Measurements from ENCODE around the gene INSR. TPM values are rescaled to one million over a fixed set of nuclear protein-coding genes. Genes with fewer than 3 reads are reported as not detected.

INSR gene
- total RNA-seq, 1 donor from 2014 or later: 69.2 TPM

DNA sequence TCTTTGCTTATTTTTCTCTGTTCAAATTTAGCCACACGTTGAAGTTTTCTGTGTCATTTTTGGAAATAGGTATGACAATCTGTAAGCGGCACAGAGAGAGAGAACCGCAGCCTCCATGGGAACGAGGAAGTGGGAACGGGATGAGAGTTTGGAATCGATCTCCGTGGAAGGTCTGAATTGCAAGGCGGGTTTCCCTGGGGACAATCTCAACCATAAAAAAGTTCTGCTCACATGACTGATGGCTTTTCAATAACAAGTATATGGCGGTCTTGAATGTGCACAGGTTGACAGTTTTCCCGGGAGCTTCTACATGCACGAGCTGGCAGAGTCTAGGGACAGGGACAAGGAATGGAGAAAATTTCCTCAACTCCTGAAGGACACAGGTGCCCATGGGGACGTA, 90.9 kb downstream of the INSR start:
- TF ChIP-seq, protein P1, sequence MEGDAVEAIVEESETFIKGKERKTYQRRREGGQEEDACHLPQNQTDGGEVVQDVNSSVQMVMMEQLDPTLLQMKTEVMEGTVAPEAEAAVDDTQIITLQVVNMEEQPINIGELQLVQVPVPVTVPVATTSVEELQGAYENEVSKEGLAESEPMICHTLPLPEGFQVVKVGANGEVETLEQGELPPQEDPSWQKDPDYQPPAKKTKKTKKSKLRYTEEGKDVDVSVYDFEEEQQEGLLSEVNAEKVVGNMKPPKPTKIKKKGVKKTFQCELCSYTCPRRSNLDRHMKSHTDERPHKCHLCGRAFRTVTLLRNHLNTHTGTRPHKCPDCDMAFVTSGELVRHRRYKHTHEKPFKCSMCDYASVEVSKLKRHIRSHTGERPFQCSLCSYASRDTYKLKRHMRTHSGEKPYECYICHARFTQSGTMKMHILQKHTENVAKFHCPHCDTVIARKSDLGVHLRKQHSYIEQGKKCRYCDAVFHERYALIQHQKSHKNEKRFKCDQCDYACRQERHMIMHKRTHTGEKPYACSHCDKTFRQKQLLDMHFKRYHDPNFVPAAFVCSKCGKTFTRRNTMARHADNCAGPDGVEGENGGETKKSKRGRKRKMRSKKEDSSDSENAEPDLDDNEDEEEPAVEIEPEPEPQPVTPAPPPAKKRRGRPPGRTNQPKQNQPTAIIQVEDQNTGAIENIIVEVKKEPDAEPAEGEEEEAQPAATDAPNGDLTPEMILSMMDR (IDR thresholded peaks at IDR 0.05; ENCODE audit: unreplicated experiment): no peak
- Mint-ChIP-seq H3K27ac (peak overlapping the region; percentile 76), H3K4me3 (ENCODE audit: low read depth) (peak overlapping the region; percentile 14), H3K27me3 (no peaks in the 10 kb centered on the region), H3K36me3 (ENCODE audit: insufficient read depth) (peaks cover 1% of the 10 kb centered on the region), H3K9me3 (ENCODE audit: low read depth) (peaks cover 3% of the 10 kb centered on the region), H3K4me1 (ENCODE audit: low read depth) (peaks cover 32% of the 10 kb centered on the region)
- no peak for DNase-seq (ENCODE audit: low spot score, unreplicated experiment)

DNA sequence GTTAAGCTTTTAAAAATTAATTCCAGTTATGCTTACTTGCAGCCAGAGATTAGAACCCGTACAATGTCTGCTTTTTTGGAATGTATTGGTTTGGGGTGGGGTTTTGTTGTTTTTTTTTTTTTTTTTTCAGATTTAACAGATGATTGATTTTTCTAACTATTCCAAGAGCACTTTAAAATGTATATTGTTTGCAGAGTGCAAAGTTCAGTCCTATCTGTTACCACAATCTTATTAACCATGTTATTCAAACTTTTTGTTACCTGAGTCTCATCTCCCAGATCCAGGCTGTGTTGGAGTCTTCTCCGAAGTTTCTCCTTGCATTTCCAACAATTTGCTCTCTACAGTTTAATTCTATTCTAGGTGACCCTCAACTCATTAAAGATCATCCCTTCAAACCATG, 91.3 kb downstream of the INSR start:
- peaks cover 1% of the 10 kb centered on the region for H3K36me3 Mint-ChIP-seq (ENCODE audit: insufficient read depth)
- peak overlapping the region; percentile 28 for H3K4me3 Mint-ChIP-seq (ENCODE audit: low read depth)
- no peaks in the 10 kb centered on the region for H3K27me3 Mint-ChIP-seq
- TF ChIP-seq, protein P1 (IDR thresholded peaks at IDR 0.05; ENCODE audit: unreplicated experiment): no peak
- peak overlapping the region; percentile 76 for H3K27ac Mint-ChIP-seq
- DNase-seq (ENCODE audit: low spot score, unreplicated experiment): no peak
- H3K9me3 Mint-ChIP-seq (ENCODE audit: low read depth): peaks cover 3% of the 10 kb centered on the region
- peaks cover 31% of the 10 kb centered on the region for H3K4me1 Mint-ChIP-seq (ENCODE audit: low read depth)

DNA sequence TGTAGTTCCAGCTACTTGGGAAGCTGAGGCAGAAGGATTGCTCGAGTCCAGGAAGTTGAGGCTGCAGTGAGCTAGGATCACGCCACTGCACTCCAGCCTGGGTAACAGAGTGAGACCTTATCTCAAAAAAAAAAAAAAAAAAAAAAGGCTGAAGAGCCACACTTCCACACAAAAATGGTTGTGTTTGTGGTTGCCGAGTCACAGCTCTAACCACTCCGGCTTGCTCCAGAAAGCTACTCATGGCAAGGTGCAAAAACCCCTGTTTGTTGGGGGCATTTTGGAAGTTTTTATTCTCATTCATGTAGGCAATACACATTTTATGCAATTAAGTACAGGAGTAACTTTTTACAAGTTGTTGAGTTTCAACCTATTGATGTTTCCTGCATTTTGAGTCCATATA, 93.5 kb downstream of the INSR start:
- DNase-seq (ENCODE audit: low spot score, unreplicated experiment): no peak
- no peak overlapping the region for H3K4me3 Mint-ChIP-seq (ENCODE audit: low read depth)
- no peaks in the 10 kb centered on the region for H3K27me3 Mint-ChIP-seq
- H3K9me3 Mint-ChIP-seq (ENCODE audit: low read depth): peaks cover 3% of the 10 kb centered on the region
- peaks cover 31% of the 10 kb centered on the region for H3K4me1 Mint-ChIP-seq (ENCODE audit: low read depth)
- peaks cover 1% of the 10 kb centered on the region for H3K36me3 Mint-ChIP-seq (ENCODE audit: insufficient read depth)
- TF ChIP-seq, protein P1 (IDR thresholded peaks at IDR 0.05; ENCODE audit: unreplicated experiment): no peak
- no peak overlapping the region for H3K27ac Mint-ChIP-seq

DNA sequence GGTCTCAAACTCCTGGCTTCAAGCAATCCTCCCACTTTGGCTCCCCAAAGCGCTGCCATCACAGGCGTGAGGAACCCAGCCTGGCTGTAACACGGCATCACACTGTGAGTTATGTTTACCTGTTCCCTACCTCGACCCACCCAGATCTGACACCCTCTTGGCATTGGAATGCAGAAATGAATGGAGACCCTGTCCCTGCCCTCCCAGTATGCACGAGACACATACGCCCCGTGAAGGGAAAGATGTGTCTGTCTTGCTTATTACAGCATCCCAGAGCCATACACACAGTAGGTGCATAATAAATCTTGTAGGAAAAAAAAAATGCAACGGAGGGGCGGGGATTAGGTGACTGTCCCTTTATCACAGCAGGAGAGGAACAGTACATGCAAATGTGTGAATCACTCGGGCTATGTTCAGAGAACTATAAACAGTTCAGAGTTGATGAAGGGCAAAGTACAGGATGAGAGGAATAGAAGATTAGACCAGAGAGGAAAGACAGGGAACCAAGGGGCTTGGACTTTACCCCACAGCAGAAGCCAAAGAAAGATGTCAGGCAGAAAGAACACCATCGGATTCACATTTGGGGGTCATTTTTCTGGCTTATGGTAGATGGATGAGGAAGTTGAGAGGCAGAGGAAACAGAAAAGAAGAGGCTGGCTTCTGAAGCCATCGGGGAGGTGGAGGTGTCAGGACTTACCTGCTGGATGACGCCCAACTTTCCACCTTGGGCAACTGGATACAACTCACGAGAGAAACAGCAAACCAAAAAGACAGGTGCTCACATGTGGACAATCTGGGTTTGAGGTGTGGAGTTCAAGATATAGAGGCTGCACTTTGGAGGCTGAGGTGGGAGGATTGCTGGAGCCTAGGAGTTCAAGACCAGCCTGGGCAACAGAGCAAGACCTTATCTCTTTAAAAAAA, 94.3 kb downstream of the INSR start:
- peak overlapping the region; percentile 1 for H3K4me3 Mint-ChIP-seq (ENCODE audit: low read depth)
- H3K27ac Mint-ChIP-seq: peak overlapping the region; percentile 51
- TF ChIP-seq, protein P1 (IDR thresholded peaks at IDR 0.05; ENCODE audit: unreplicated experiment): no peak
- peaks cover 31% of the 10 kb centered on the region for H3K4me1 Mint-ChIP-seq (ENCODE audit: low read depth)
- H3K27me3 Mint-ChIP-seq: no peaks in the 10 kb centered on the region
- H3K9me3 Mint-ChIP-seq (ENCODE audit: low read depth): peaks cover 3% of the 10 kb centered on the region
- DNase-seq (ENCODE audit: low spot score, unreplicated experiment): no peak
- H3K36me3 Mint-ChIP-seq (ENCODE audit: insufficient read depth): peaks cover 1% of the 10 kb centered on the region

DNA sequence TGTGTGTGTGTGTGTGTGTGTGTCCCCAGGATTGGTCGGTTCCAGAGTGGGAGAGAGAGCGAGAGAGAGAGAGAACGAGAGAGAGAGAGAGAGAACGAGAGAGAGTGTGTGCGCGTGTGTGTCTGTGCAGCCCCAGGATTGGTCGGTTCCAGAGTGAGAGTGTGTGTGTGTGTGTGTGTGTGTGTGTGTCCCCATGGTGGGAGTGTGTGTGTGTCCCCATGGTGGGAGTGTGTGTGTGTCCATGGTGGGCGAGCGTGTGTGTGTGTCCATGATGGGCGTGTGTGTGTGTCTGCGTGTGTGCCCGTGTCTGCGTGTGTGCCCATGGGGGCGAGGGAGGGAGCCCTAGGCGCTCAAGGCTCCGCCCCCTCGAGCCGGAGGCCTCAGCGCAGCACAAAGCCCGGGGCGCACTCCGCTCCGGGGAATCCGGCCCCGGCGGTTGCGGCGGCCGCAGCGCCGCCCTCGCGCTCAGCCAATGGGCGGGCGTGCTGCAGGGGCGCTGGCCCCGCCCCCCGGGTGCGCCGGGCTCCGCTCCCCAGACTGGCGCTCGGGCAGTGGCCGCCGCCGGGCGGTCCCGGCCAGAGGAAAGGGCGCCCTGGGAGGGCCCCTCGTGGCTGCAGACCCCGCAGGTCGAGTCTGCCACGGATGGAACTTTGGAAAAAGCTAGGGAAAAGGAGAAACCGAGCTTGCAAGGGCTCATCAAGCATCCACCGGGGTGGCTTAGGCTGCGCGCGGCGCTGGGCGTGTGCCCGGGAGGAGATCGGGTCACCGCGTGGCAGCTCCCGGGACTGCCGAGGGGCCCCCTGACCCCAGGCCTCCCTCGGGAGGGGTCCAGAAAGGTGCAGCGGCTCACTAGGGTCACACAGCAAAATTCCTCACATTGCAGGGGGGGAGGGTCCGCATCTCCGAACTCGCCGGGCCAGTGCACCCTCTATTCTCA, 96.2 kb downstream of the INSR start:
- Mint-ChIP-seq H3K4me3 (ENCODE audit: low read depth) (peak overlapping the region; percentile 74), H3K9me3 (ENCODE audit: low read depth) (peaks cover 3% of the 10 kb centered on the region), H3K36me3 (ENCODE audit: insufficient read depth) (peaks cover 1% of the 10 kb centered on the region), H3K27me3 (no peaks in the 10 kb centered on the region), H3K4me1 (ENCODE audit: low read depth) (peaks cover 27% of the 10 kb centered on the region), H3K27ac (peak overlapping the region; percentile 97)
- TF ChIP-seq, protein P1 (IDR thresholded peaks at IDR 0.05; ENCODE audit: unreplicated experiment): peak; percentile 52
- DNase-seq (ENCODE audit: low spot score, unreplicated experiment): peak; percentile 88
